ENCODE data around the gene PLTP. TPM values are rescaled to one million over a fixed set of nuclear protein-coding genes. Genes with fewer than 3 reads are reported as not detected.
A peak's percentile ranks its signal among the peaks of the same experiment; 100 is the strongest.

PLTP gene
- total RNA-seq, 4 donors from 2014 or later, result 45.6 to 456 (median 177) TPM

GRCh38 chr20:45894797-45895196, 17.2 kb downstream of the PLTP start:
- Histone ChIP-seq H3K36me3 (peaks cover 0 to 76% of the 10 kb centered on the region in 2 donors), H3K27ac (no peak overlapping the region)
- no peak for ATAC-seq

GRCh38 chr20:45893831-45894230, 18.1 kb downstream of the PLTP start:
- H3K36me3 ChIP-seq, result peaks cover 0 to 68% of the 10 kb centered on the region in 2 donors
- WGBS, 2 donors (ENCODE audit: low coverage in 1 of 2), result 93% methylated on average over 4 of the region's 4 CpGs; no CpG with 5 or more reads in 1 of the 2 donors

More at GRCh38 chr20:45894797-45895196, 17.2 kb downstream of the PLTP start:
- no peak for TF ChIP-seq EP300 (IDR thresholded peaks at IDR 0.05)
- TF ChIP-seq POLR2AphosphoS5 (IDR thresholded peaks at IDR 0.05), result no peak
- TF ChIP-seq CTCF (IDR thresholded peaks at IDR 0.05), result no peak
- TF ChIP-seq POLR2A (IDR thresholded peaks at IDR 0.05), result no peak
- Histone ChIP-seq H3K27me3 (no peaks in the 10 kb centered on the region), H3K4me1 (peaks cover 0 to 33% (median 15%) of the 10 kb centered on the region in 3 donors), H3K9me3 (no peaks in the 10 kb centered on the region), H3K4me3 (no peak overlapping the region)
- WGBS, 2 donors (ENCODE audit: low coverage in 1 of 2), result 76% methylated on average over 7 of the region's 12 CpGs; no CpG with 5 or more reads in 1 of the 2 donors

GRCh38 chr20:45892828-45893500, 19.0 kb downstream of the PLTP start:
- H3K36me3 ChIP-seq, result peaks cover 0 to 68% of the 10 kb centered on the region in 2 donors
- H3K27ac ChIP-seq, result no peak overlapping the region
- no peak for ATAC-seq
- no peaks in the 10 kb centered on the region for H3K9me3 ChIP-seq
- WGBS, 2 donors (ENCODE audit: low coverage in 1 of 2), result 60 to 100% methylated on average over 1 to 2 of the region's 4 CpGs
- H3K4me3 ChIP-seq, result no peak overlapping the region
- peaks cover 0 to 51% (median 20%) of the 10 kb centered on the region in 3 donors for H3K4me1 ChIP-seq
- TF ChIP-seq CTCF (IDR thresholded peaks at IDR 0.05) (no peak), POLR2A (IDR thresholded peaks at IDR 0.05) (no peak), POLR2AphosphoS5 (IDR thresholded peaks at IDR 0.05) (no peak), EP300 (IDR thresholded peaks at IDR 0.05) (no peak)
- no peaks in the 10 kb centered on the region for H3K27me3 ChIP-seq

More at GRCh38 chr20:45893831-45894230, 18.1 kb downstream of the PLTP start:
- no peak overlapping the region for H3K4me3 ChIP-seq
- peaks cover 0 to 43% (median 20%) of the 10 kb centered on the region in 3 donors for H3K4me1 ChIP-seq
- TF ChIP-seq CTCF (IDR thresholded peaks at IDR 0.05) (no peak), EP300 (IDR thresholded peaks at IDR 0.05) (no peak), POLR2AphosphoS5 (IDR thresholded peaks at IDR 0.05) (no peak), POLR2A (IDR thresholded peaks at IDR 0.05) (no peak)
- H3K27ac ChIP-seq, result no peak overlapping the region
- no peaks in the 10 kb centered on the region for H3K9me3 ChIP-seq
- no peaks in the 10 kb centered on the region for H3K27me3 ChIP-seq
- ATAC-seq, result no peak

GRCh38 chr20:45892049-45892825, 19.7 kb downstream of the PLTP start:
- no peak for ATAC-seq
- 60 to 89% methylated on average over 3 to 7 of the region's 9 CpGs for WGBS, 2 donors (ENCODE audit: low coverage in 1 of 2)
- no peak for TF ChIP-seq EP300 (IDR thresholded peaks at IDR 0.05)
- no peak for TF ChIP-seq CTCF (IDR thresholded peaks at IDR 0.05)
- TF ChIP-seq POLR2AphosphoS5 (IDR thresholded peaks at IDR 0.05), result no peak
- no peak for TF ChIP-seq POLR2A (IDR thresholded peaks at IDR 0.05)
- Histone ChIP-seq H3K4me1 (peaks cover 0 to 52% (median 20%) of the 10 kb centered on the region in 3 donors), H3K27ac (peak overlapping the region in 2 of 4 donors; percentile 88 to 94), H3K27me3 (no peaks in the 10 kb centered on the region), H3K4me3 (peak overlapping the region; percentile 64 to 92), H3K36me3 (peaks cover 0 to 68% of the 10 kb centered on the region in 2 donors), H3K9me3 (no peaks in the 10 kb centered on the region)

Data from gastroesophageal sphincter (tissue), 4 donors.